ENCODE measurements around the gene DCLK1.

Gene DCLK1

GRCh38 chr13:35961461-35962220, 169.5 kb downstream of the DCLK1 start:
- H3K4me3 ChIP-seq (ENCODE audit: low read depth in 1 of 2, low read length in 2 of 2), result no peak overlapping the region
- peaks cover 0 to 6% of the 10 kb centered on the region in 2 donors for H3K9me3 ChIP-seq (ENCODE audit: control insufficient read depth in 1 of 2, low read length in 2 of 2)
- H3K36me3 ChIP-seq (ENCODE audit: control insufficient read depth in 1 of 2, insufficient read depth in 2 of 2, low read length in 2 of 2), result no peaks in the 10 kb centered on the region
- no peak overlapping the region for H3K9ac ChIP-seq (ENCODE audit: low read depth in 1 of 2, low read length in 2 of 2)
- H3K27me3 ChIP-seq (ENCODE audit: control insufficient read depth in 1 of 2, insufficient read depth in 2 of 2, low read length in 2 of 2), result no peaks in the 10 kb centered on the region
- H3K27ac ChIP-seq (ENCODE audit: low read depth, low read length), result no peak overlapping the region
- no peaks in the 10 kb centered on the region for H3K4me1 ChIP-seq (ENCODE audit: control insufficient read depth in 1 of 2, insufficient read depth in 2 of 2, low read length in 2 of 2)

- no peak overlapping the region for H3K27ac ChIP-seq (ENCODE audit: low read depth, low read length)
- H3K9me3 ChIP-seq (ENCODE audit: control insufficient read depth in 1 of 2, low read length in 2 of 2), result peaks cover 0 to 6% of the 10 kb centered on the region in 2 donors
- no peak overlapping the region for H3K9ac ChIP-seq (ENCODE audit: low read depth in 1 of 2, low read length in 2 of 2)
- H3K36me3 ChIP-seq (ENCODE audit: control insufficient read depth in 1 of 2, insufficient read depth in 2 of 2, low read length in 2 of 2), result no peaks in the 10 kb centered on the region
- no peak overlapping the region for H3K4me3 ChIP-seq (ENCODE audit: low read depth in 1 of 2, low read length in 2 of 2)
- no peaks in the 10 kb centered on the region for H3K27me3 ChIP-seq (ENCODE audit: control insufficient read depth in 1 of 2, insufficient read depth in 2 of 2, low read length in 2 of 2)
- H3K4me1 ChIP-seq (ENCODE audit: control insufficient read depth in 1 of 2, insufficient read depth in 2 of 2, low read length in 2 of 2), result no peaks in the 10 kb centered on the region
Observed at GRCh38 chr13:35961002-35961401, 170.2 kb downstream of the DCLK1 start.

- Histone ChIP-seq H3K27me3 (ENCODE audit: control insufficient read depth in 1 of 2, insufficient read depth in 2 of 2, low read length in 2 of 2) (no peaks in the 10 kb centered on the region), H3K4me1 (ENCODE audit: control insufficient read depth in 1 of 2, insufficient read depth in 2 of 2, low read length in 2 of 2) (no peaks in the 10 kb centered on the region), H3K27ac (ENCODE audit: low read depth, low read length) (no peak overlapping the region), H3K4me3 (ENCODE audit: low read depth in 1 of 2, low read length in 2 of 2) (no peak overlapping the region), H3K9ac (ENCODE audit: low read depth in 1 of 2, low read length in 2 of 2) (no peak overlapping the region), H3K9me3 (ENCODE audit: control insufficient read depth in 1 of 2, low read length in 2 of 2) (peaks cover 0 to 6% of the 10 kb centered on the region in 2 donors), H3K36me3 (ENCODE audit: control insufficient read depth in 1 of 2, insufficient read depth in 2 of 2, low read length in 2 of 2) (no peaks in the 10 kb centered on the region)
Observed at GRCh38 chr13:35957996-35958395, 173.2 kb downstream of the DCLK1 start.

GRCh38 chr13:35957241-35957731, 173.9 kb downstream of the DCLK1 start:
- Histone ChIP-seq H3K27me3 (ENCODE audit: control insufficient read depth in 1 of 2, insufficient read depth in 2 of 2, low read length in 2 of 2) (no peaks in the 10 kb centered on the region), H3K27ac (ENCODE audit: low read depth, low read length) (no peak overlapping the region), H3K36me3 (ENCODE audit: control insufficient read depth in 1 of 2, insufficient read depth in 2 of 2, low read length in 2 of 2) (no peaks in the 10 kb centered on the region), H3K4me1 (ENCODE audit: control insufficient read depth in 1 of 2, insufficient read depth in 2 of 2, low read length in 2 of 2) (no peaks in the 10 kb centered on the region), H3K4me3 (ENCODE audit: low read depth in 1 of 2, low read length in 2 of 2) (no peak overlapping the region), H3K9ac (ENCODE audit: low read depth in 1 of 2, low read length in 2 of 2) (no peak overlapping the region), H3K9me3 (ENCODE audit: control insufficient read depth in 1 of 2, low read length in 2 of 2) (peaks cover 0 to 6% of the 10 kb centered on the region in 2 donors)

GRCh38 chr13:35956074-35956473, 175.1 kb downstream of the DCLK1 start:
- no peaks in the 10 kb centered on the region for H3K36me3 ChIP-seq (ENCODE audit: control insufficient read depth in 1 of 2, insufficient read depth in 2 of 2, low read length in 2 of 2)
- no peak overlapping the region for H3K27ac ChIP-seq (ENCODE audit: low read depth, low read length)
- no peaks in the 10 kb centered on the region for H3K4me1 ChIP-seq (ENCODE audit: control insufficient read depth in 1 of 2, insufficient read depth in 2 of 2, low read length in 2 of 2)
- no peak overlapping the region for H3K4me3 ChIP-seq (ENCODE audit: low read depth in 1 of 2, low read length in 2 of 2)
- no peak overlapping the region for H3K9ac ChIP-seq (ENCODE audit: low read depth in 1 of 2, low read length in 2 of 2)
- H3K27me3 ChIP-seq (ENCODE audit: control insufficient read depth in 1 of 2, insufficient read depth in 2 of 2, low read length in 2 of 2), result no peaks in the 10 kb centered on the region
- H3K9me3 ChIP-seq (ENCODE audit: control insufficient read depth in 1 of 2, low read length in 2 of 2), result peaks cover 0 to 6% of the 10 kb centered on the region in 2 donors

- no peak overlapping the region for H3K9ac ChIP-seq (ENCODE audit: low read depth in 1 of 2, low read length in 2 of 2)
- no peaks in the 10 kb centered on the region for H3K36me3 ChIP-seq (ENCODE audit: control insufficient read depth in 1 of 2, insufficient read depth in 2 of 2, low read length in 2 of 2)
- no peak overlapping the region for H3K27ac ChIP-seq (ENCODE audit: low read depth, low read length)
- H3K4me1 ChIP-seq (ENCODE audit: control insufficient read depth in 1 of 2, insufficient read depth in 2 of 2, low read length in 2 of 2), result no peaks in the 10 kb centered on the region
- H3K4me3 ChIP-seq (ENCODE audit: low read depth in 1 of 2, low read length in 2 of 2), result no peak overlapping the region
- no peaks in the 10 kb centered on the region for H3K27me3 ChIP-seq (ENCODE audit: control insufficient read depth in 1 of 2, insufficient read depth in 2 of 2, low read length in 2 of 2)
- peaks cover 0 to 6% of the 10 kb centered on the region in 2 donors for H3K9me3 ChIP-seq (ENCODE audit: control insufficient read depth in 1 of 2, low read length in 2 of 2)
Observed at GRCh38 chr13:35954207-35954560, 177.0 kb downstream of the DCLK1 start.

- Histone ChIP-seq H3K4me1 (ENCODE audit: control insufficient read depth in 1 of 2, insufficient read depth in 2 of 2, low read length in 2 of 2) (no peaks in the 10 kb centered on the region), H3K9me3 (ENCODE audit: control insufficient read depth in 1 of 2, low read length in 2 of 2) (peaks cover 0 to 6% of the 10 kb centered on the region in 2 donors), H3K27ac (ENCODE audit: low read depth, low read length) (no peak overlapping the region), H3K27me3 (ENCODE audit: control insufficient read depth in 1 of 2, insufficient read depth in 2 of 2, low read length in 2 of 2) (no peaks in the 10 kb centered on the region), H3K4me3 (ENCODE audit: low read depth in 1 of 2, low read length in 2 of 2) (no peak overlapping the region), H3K9ac (ENCODE audit: low read depth in 1 of 2, low read length in 2 of 2) (no peak overlapping the region), H3K36me3 (ENCODE audit: control insufficient read depth in 1 of 2, insufficient read depth in 2 of 2, low read length in 2 of 2) (no peaks in the 10 kb centered on the region)
Observed at GRCh38 chr13:35953537-35954206, 177.5 kb downstream of the DCLK1 start.

GRCh38 chr13:35947315-35947714, 183.9 kb downstream of the DCLK1 start:
- H3K4me1 ChIP-seq (ENCODE audit: control insufficient read depth in 1 of 2, insufficient read depth in 2 of 2, low read length in 2 of 2), result no peaks in the 10 kb centered on the region
- no peak overlapping the region for H3K9ac ChIP-seq (ENCODE audit: low read depth in 1 of 2, low read length in 2 of 2)
- no peak overlapping the region for H3K27ac ChIP-seq (ENCODE audit: low read depth, low read length)
- H3K36me3 ChIP-seq (ENCODE audit: control insufficient read depth in 1 of 2, insufficient read depth in 2 of 2, low read length in 2 of 2), result no peaks in the 10 kb centered on the region
- H3K9me3 ChIP-seq (ENCODE audit: control insufficient read depth in 1 of 2, low read length in 2 of 2), result no peaks in the 10 kb centered on the region
- no peak overlapping the region for H3K4me3 ChIP-seq (ENCODE audit: low read depth in 1 of 2, low read length in 2 of 2)
- no peaks in the 10 kb centered on the region for H3K27me3 ChIP-seq (ENCODE audit: control insufficient read depth in 1 of 2, insufficient read depth in 2 of 2, low read length in 2 of 2)

- no peaks in the 10 kb centered on the region for H3K27me3 ChIP-seq (ENCODE audit: control insufficient read depth in 1 of 2, insufficient read depth in 2 of 2, low read length in 2 of 2)
- no peak overlapping the region for H3K9ac ChIP-seq (ENCODE audit: low read depth in 1 of 2, low read length in 2 of 2)
- H3K4me3 ChIP-seq (ENCODE audit: low read depth in 1 of 2, low read length in 2 of 2), result no peak overlapping the region
- H3K27ac ChIP-seq (ENCODE audit: low read depth, low read length), result no peak overlapping the region
- H3K4me1 ChIP-seq (ENCODE audit: control insufficient read depth in 1 of 2, insufficient read depth in 2 of 2, low read length in 2 of 2), result no peaks in the 10 kb centered on the region
- H3K36me3 ChIP-seq (ENCODE audit: control insufficient read depth in 1 of 2, insufficient read depth in 2 of 2, low read length in 2 of 2), result no peaks in the 10 kb centered on the region
- no peaks in the 10 kb centered on the region for H3K9me3 ChIP-seq (ENCODE audit: control insufficient read depth in 1 of 2, low read length in 2 of 2)
Observed at GRCh38 chr13:35945368-35945767, 185.8 kb downstream of the DCLK1 start.

GRCh38 chr13:35941374-35941773, 189.8 kb downstream of the DCLK1 start:
- H3K27me3 ChIP-seq (ENCODE audit: control insufficient read depth in 1 of 2, insufficient read depth in 2 of 2, low read length in 2 of 2), result no peaks in the 10 kb centered on the region
- H3K9me3 ChIP-seq (ENCODE audit: control insufficient read depth in 1 of 2, low read length in 2 of 2), result no peaks in the 10 kb centered on the region
- H3K36me3 ChIP-seq (ENCODE audit: control insufficient read depth in 1 of 2, insufficient read depth in 2 of 2, low read length in 2 of 2), result no peaks in the 10 kb centered on the region
- H3K27ac ChIP-seq (ENCODE audit: low read depth, low read length), result no peak overlapping the region
- no peaks in the 10 kb centered on the region for H3K4me1 ChIP-seq (ENCODE audit: control insufficient read depth in 1 of 2, insufficient read depth in 2 of 2, low read length in 2 of 2)
- H3K4me3 ChIP-seq (ENCODE audit: low read depth in 1 of 2, low read length in 2 of 2), result no peak overlapping the region
- H3K9ac ChIP-seq (ENCODE audit: low read depth in 1 of 2, low read length in 2 of 2), result no peak overlapping the region
